HAP-1 (cell line): Measurements from ENCODE around the gene KCNT1.

ENCODE experiments used
- DNase-seq, 2 experiments: peaks; one replicate each; pipeline ENCODE4 v3.0.0-alpha.2; 2016 to 2020; ENCODE audit warnings: low spot score in 2 of 2
- H3K27me3 ChIP-seq: fragments of 250-450 bp; sonication (Bioruptor Pico); 2 replicates; pipeline ENCODE4 v1.5.1; 2020; ENCODE audit warnings: low read depth, mild to moderate bottlenecking, moderate library complexity
- H3K36me3 ChIP-seq: fragments of 250-450 bp; sonication (Bioruptor Pico); replicated peaks from 2 replicates; pipeline ENCODE4 v1.5.1; 2020; ENCODE audit warnings: mild to moderate bottlenecking
- H3K4me1 ChIP-seq: fragments of 250-450 bp; sonication (Bioruptor Pico); 2 replicates; pipeline ENCODE4 v1.5.1; 2020; ENCODE audit warnings: mild to moderate bottlenecking
- H3K4me3 ChIP-seq: fragments of 250-450 bp; sonication (Bioruptor Pico); 2 replicates; pipeline ENCODE4 v1.5.1; 2020; ENCODE audit warnings: mild to moderate bottlenecking, moderate library complexity
- H3K9me3 ChIP-seq: fragments of 250-450 bp; sonication (Bioruptor Pico); 2 replicates; pipeline ENCODE4 v1.5.1; 2020; ENCODE audit warnings: mild to moderate bottlenecking, moderate library complexity
- in situ Hi-C: fragments of 300-500 bp; cut with MboI; formaldehyde crosslinking; loops from 3 replicates; pipeline ENCODE4 v1.14.3; 2020; ENCODE audit warnings: low sequenced_read_pairs, inconsistent platforms, mixed read lengths

The KCNT1 gene

DNA sequence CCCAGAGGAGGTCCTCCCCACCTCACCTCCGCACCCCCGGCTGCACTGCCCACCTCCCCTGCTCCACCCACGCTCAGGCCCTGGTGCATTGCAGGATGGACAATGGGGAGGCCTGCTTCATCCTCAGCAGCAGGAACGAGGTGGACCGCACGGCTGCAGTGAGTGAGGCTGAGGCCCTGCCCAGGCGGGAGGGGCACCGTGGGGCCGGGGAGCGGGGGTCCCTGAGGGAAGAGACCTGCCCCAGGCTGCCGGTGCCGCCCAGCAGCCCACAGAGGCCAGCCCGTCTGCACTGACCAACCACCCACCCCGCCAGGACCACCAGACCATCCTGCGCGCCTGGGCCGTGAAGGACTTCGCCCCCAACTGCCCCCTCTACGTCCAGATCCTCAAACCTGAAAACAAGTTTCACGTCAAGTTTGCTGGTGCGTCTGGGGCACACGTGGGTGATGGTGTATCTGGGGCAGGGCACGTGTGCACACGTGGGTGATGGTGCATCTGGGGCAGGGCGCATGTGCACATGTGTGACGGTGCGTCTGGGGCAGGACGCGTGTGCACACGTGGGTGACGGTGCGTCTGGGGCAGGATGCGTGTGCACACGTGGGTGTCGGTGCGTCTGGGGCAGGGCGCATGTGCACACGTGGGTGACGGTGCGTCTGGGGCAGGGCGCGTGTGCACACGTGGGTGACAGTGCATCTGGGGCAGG lies 66.7 kb downstream of the KCNT1 start:
- Histone ChIP-seq H3K36me3 (no peaks in the 10 kb centered on the region), H3K4me3 (no peak overlapping the region), H3K9me3 (no peaks in the 10 kb centered on the region), H3K4me1 (no peaks in the 10 kb centered on the region), H3K27me3 (no peaks in the 10 kb centered on the region)
- in situ Hi-C loops: no loop called here
- no peak for DNase-seq

DNA sequence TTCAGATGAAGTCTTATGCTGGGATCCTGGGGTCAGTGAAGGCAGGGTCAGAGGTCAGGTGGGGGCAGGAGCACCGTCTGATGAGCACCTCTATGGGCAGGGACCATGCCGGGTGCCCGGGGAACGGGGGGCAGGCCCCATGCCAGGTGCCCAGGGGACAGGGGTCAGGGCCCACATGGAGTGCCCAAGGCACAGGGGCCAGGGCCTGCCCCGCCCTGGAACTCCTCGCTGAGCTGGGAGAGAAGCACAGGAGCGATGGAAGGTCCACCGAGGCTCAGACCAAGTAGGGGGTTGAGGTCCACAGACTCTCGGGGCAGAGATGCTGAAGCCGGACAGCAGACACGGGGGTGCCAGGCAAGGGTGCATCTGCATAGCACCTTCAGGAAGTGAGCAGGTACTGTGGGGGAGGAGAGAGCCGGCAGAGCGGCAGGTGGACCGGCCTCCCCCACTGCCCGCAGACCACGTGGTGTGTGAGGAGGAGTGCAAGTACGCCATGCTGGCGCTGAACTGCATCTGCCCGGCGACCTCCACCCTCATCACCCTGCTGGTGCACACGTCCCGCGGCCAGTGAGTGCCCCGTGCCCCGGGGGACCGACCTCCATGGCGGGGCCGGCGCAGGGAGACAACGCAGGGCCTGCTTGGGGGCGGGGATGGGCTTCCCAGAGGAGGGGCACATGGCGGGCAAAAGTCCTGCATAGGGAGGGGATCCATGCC lies 67.7 kb downstream of the KCNT1 start:
- in situ Hi-C loops: no loop called here
- Histone ChIP-seq H3K4me3 (no peak overlapping the region), H3K36me3 (no peaks in the 10 kb centered on the region), H3K9me3 (no peaks in the 10 kb centered on the region), H3K4me1 (no peaks in the 10 kb centered on the region), H3K27me3 (no peaks in the 10 kb centered on the region)
- no peak for DNase-seq

DNA sequence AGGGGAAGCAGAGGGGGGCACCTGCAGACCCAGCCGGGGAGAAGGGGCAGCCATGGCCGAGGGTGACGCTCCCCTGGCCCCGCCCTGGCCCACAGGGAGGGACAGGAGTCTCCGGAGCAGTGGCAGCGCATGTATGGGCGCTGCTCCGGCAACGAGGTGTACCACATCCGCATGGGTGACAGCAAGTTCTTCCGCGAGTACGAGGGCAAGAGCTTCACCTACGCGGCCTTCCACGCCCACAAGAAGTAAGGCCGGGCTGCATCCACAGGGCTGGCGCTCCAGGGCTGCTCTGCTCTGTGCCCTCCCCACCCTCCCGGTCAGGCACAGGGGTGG lies 68.2 kb downstream of the KCNT1 start:
- in situ Hi-C loops: no loop called here
- H3K36me3 ChIP-seq: no peaks in the 10 kb centered on the region
- no peak for DNase-seq
- H3K9me3 ChIP-seq: no peaks in the 10 kb centered on the region
- H3K27me3 ChIP-seq: no peaks in the 10 kb centered on the region
- no peak overlapping the region for H3K4me3 ChIP-seq
- no peaks in the 10 kb centered on the region for H3K4me1 ChIP-seq

DNA sequence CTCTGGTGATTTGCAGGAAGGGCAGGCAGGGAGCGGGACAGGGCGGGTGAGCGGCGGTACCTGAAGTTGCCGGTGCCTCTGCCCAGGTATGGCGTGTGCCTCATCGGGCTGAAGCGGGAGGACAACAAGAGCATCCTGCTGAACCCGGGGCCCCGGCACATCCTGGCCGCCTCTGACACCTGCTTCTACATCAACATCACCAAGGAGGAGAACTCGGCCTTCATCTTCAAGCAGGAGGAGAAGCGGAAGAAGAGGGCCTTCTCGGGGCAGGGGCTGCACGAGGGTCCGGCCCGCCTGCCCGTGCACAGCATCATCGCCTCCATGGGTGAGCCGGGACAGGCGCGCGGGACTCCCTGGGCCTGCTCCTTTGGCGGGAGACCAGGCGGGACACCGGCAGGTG lies 68.8 kb downstream of the KCNT1 start:
- H3K36me3 ChIP-seq: no peaks in the 10 kb centered on the region
- no peaks in the 10 kb centered on the region for H3K9me3 ChIP-seq
- in situ Hi-C loops: no loop called here
- no peak for DNase-seq
- H3K27me3 ChIP-seq: no peaks in the 10 kb centered on the region
- H3K4me3 ChIP-seq: no peak overlapping the region
- H3K4me1 ChIP-seq: no peaks in the 10 kb centered on the region

DNA sequence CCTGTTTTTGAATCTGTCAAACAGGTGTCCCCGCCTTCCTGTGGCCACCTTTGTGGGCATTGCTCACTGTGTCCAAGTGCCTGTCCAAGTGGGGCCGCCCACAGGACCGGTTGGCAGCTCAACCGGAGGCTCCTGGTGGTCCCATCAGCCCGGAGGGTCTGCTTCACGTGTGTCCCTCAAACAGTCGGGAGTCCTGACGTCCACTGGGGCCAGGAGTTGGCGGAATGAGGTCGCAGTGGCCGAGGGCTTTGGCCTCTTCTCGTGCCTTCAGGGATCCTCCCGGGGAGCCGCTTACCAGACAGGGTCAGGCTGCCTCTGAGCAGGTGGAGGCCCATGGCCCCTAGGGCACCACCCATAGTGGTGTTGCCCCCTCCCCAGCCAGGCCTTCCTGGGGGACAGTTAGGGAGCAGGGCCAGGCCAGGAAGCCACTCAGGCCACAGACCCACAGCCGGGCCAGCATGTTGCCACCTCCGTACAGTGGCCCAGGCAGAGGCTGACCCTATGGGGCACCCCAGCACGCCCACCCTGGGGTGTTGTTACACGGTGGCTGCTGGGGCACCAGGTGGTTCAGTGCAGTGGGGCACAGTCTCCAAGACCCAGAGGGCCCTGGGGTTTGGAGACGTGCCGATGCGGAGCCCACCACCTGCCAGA lies 69.5 kb downstream of the KCNT1 start:
- Histone ChIP-seq H3K4me3 (no peak overlapping the region), H3K36me3 (no peaks in the 10 kb centered on the region), H3K4me1 (no peaks in the 10 kb centered on the region), H3K27me3 (no peaks in the 10 kb centered on the region), H3K9me3 (no peaks in the 10 kb centered on the region)
- no peak for DNase-seq
- in situ Hi-C loops: no loop called here

DNA sequence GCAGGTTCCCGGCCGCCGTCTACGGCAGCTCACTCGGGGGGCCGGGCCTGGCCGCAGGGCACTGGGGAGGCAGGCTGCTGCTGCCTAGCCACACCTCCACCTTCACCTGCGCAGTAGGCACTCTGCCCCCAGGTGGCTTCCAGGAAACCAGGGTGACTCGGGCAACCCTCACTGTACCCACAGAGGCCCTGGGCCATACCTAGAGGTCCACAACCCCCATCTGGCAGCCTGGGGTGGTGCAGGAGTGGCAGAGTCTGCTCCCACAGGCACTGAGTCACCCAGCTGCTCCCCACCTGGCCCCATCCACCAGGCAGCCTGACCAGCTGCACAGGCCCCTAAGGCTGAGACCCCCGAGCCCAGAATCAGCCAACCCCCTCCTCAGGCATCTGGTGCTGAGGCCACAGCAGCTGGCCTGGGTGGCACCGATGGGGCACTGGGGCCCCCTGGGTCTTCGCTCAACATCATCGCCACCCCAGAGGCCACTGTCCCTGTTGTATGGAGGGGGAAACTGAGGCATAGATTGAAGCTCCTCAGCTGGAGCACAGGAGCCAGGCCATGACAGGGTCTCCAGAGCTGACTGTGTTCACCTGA lies 70.2 kb downstream of the KCNT1 start:
- Histone ChIP-seq H3K36me3 (no peaks in the 10 kb centered on the region), H3K9me3 (no peaks in the 10 kb centered on the region), H3K4me3 (no peak overlapping the region), H3K27me3 (no peaks in the 10 kb centered on the region), H3K4me1 (no peaks in the 10 kb centered on the region)
- in situ Hi-C loops: no loop called here
- no peak for DNase-seq

DNA sequence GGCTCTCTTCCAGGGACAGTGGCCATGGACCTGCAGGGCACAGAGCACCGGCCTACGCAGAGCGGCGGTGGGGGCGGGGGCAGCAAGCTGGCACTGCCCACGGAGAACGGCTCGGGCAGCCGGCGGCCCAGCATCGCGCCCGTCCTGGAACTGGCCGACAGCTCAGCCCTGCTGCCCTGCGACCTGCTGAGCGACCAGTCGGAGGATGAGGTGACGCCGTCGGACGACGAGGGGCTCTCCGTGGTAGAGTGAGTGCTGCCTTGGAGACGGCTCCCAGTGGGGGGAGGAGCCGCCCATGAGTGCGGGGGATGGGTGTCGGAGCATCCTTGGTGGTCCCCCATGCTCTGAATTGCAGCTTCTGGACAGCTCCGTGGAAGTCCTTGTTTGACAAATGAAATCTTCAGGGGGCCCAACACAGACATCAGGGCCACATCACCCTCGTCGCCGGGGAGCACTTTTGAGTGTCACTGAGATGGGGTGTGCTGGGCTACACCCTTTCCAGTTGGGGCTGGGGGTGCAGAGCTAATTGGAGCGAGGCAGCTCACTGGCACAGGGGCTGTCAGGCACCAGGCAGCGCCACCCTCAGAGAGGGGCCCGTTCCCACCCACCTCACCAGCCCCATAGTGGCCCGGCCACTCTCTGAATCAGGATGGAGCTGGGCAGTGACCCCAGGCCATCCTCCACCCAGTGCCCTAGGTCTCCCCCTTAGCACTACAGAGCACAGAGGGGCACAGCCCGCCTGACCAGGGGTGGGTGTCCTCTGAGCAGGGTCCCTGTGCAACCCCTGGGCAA lies 70.9 kb downstream of the KCNT1 start:
- H3K27me3 ChIP-seq: no peaks in the 10 kb centered on the region
- in situ Hi-C loops: no loop called here
- no peaks in the 10 kb centered on the region for H3K36me3 ChIP-seq
- H3K4me1 ChIP-seq: no peaks in the 10 kb centered on the region
- H3K4me3 ChIP-seq: no peak overlapping the region
- DNase-seq: no peak
- no peaks in the 10 kb centered on the region for H3K9me3 ChIP-seq

DNA sequence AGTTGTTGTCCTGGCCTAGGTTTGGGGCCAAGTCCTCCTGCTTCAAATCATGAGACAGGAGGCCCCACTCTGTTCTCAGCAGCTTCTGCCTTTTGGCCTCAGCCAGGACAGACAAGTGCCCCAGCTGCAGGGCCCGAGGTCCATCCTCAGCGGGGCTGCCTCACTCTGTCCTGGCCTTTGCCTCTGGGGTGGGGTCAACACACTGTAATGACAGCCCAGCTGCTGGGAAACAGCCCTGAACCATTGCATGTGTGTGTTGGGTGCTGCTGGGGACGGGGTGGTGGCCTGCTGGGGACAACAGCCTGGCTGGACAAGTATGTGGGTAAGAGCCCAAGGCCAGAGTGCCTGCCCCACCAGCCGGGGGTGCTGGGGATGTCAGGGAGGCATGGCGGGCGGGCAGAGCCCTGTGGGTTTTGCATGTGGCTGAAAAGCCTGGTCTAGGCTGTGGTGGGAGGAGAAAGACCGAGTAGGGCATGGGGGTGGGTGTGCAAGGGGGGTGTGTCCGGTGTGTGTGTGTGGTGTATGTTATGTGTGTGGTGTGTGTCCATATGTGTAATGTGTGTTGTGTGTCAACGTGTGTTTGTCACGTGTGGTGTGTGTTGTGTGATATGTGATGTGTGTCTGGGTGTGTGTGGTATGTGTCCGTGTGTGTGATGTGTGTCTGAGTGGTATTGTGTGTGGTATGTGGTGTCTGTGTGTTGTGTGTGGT lies 71.7 kb downstream of the KCNT1 start:
- H3K36me3 ChIP-seq: no peaks in the 10 kb centered on the region
- no peak overlapping the region for H3K4me3 ChIP-seq
- no peak for DNase-seq
- no peaks in the 10 kb centered on the region for H3K27me3 ChIP-seq
- in situ Hi-C loops: no loop called here
- no peaks in the 10 kb centered on the region for H3K4me1 ChIP-seq
- H3K9me3 ChIP-seq: no peaks in the 10 kb centered on the region

DNA sequence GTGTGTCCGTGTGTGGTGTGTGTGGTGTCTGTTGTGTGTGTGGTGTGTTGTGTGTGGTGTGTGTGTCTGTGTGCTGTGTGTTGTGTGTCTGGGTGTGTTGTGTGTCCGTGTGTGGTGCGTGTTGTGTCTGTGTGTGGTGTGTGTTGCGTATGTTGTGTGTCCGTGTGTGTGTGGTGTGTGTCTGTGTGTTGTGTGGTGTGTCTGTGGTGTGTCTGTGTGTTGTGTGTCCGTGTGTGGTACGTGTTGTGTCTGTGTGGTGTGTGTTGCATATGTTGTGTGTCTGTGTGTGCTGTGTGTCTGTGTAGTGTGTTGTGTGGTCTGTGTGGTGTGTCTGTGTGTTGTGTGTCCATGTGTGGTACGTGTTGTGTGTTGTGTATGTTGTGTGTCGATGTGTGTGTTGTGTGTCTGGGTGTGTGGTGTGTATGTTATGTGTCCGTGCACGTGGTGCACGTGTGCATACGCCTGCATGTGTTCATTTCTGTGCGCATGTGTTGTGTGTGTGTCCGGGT lies 72.3 kb downstream of the KCNT1 start:
- H3K36me3 ChIP-seq: no peaks in the 10 kb centered on the region
- in situ Hi-C loops: no loop called here
- no peaks in the 10 kb centered on the region for H3K9me3 ChIP-seq
- no peaks in the 10 kb centered on the region for H3K4me1 ChIP-seq
- no peaks in the 10 kb centered on the region; the same call in 1 of the 2 replicates for H3K27me3 ChIP-seq
- no peak overlapping the region for H3K4me3 ChIP-seq
- no peak for DNase-seq

DNA sequence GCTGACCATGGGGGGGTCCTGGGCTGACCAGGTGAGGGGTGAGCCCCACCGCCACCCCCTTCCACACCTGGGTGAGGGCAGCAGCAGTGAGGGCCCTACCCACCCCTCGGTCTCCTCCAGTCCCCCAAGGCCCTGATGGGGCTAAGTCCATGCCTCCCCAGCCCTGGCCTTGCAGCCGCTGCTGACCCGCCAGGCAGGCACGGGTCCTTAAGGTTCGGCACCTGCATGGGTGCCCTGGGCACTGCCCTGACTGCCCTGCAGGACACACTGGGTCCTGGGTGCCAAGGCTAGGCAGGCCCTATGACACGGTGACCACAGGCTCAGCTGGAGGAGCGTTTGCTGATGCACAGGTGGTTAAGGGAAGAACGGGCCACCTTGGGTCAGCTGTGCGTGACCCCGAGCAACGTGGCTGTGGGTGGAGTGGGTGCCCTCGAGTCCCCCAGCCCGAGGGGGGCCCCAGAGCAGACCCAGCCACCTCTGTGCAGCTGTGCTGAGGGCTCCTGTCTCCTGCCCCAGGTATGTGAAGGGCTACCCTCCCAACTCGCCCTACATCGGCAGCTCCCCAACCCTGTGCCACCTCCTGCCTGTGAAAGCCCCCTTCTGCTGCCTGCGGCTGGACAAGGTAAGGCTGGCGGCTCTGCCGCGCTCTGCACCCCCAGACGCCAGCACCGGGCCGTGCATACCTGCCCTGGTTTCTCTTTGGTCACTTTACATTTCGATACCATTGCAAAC lies 73.0 kb downstream of the KCNT1 start:
- no peak for DNase-seq
- in situ Hi-C loops: loop anchor here (25.0 kb wide), 1 partner anchor 88 kb away; the partner anchor contains the start of gene SOHLH1
- Histone ChIP-seq H3K4me3 (no peak overlapping the region), H3K4me1 (no peaks in the 10 kb centered on the region), H3K27me3 (peaks cover 7% of the 10 kb centered on the region), H3K9me3 (no peaks in the 10 kb centered on the region), H3K36me3 (no peaks in the 10 kb centered on the region)

DNA sequence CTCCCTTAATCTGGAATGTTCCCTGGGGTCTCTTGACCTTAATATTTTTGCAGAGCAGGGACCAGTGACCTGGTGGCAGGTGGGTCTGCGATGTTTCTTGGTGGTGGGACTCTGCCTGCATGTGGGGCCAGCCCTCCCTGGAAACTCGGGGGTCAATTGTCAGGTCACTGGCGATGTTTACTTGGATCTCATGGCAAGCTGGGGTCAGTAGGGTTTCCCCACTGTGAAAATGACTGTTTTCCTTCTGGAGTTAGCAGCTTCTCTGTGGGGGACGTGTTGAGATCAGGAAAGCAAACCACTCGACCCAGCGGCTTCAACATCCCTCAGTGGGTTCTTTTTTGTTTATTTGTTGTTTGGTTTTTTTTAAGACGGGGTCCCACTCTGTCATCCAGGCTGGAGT lies 73.9 kb downstream of the KCNT1 start:
- Histone ChIP-seq H3K27me3 (peaks cover 16% of the 10 kb centered on the region), H3K4me1 (no peaks in the 10 kb centered on the region), H3K36me3 (no peaks in the 10 kb centered on the region), H3K9me3 (no peaks in the 10 kb centered on the region), H3K4me3 (no peak overlapping the region)
- in situ Hi-C loops: loop anchor here (25.0 kb wide), 1 partner anchor 89 kb away; the partner anchor contains the start of gene SOHLH1
- no peak for DNase-seq

DNA sequence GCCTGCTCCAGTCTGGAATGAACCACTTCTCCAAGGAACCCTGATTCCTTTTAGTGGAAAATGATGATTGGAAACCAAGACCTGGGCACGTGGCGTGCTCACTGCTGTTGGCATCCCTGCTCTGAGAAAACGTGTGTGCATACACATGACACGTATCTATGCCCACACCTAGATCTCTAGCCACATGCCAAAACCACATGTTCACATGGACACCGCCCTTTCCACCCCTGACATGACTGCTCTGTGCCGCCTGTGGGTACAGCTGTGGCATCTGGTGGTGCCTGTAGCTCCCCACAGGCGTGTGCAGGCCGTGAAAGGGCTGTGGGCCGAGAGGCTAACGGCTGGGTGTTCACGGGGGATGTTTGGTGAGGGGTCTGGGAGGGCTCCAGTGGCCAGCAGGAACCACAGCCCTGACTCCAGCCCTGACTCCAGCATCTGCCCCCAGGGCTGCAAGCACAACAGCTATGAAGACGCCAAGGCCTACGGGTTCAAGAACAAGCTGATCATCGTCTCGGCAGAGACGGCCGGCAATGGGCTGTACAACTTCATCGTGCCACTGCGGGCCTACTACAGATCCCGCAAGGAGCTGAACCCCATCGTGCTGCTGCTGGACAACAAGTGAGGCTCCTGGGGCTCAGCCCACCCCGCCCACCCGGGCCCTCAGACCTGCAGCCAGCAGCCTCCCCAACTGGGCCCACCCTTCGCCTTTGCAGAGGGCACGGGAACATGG lies 75.1 kb downstream of the KCNT1 start:
- H3K4me3 ChIP-seq: no peak overlapping the region
- no peaks in the 10 kb centered on the region for H3K9me3 ChIP-seq
- DNase-seq: no peak
- peaks cover 28% of the 10 kb centered on the region for H3K27me3 ChIP-seq
- in situ Hi-C loops: loop anchor here (25.0 kb wide), 1 partner anchor 90 kb away; the partner anchor contains the start of gene SOHLH1
- no peaks in the 10 kb centered on the region for H3K4me1 ChIP-seq
- no peaks in the 10 kb centered on the region for H3K36me3 ChIP-seq
